GM23338 (cell line): ENCODE measurements around the gene RUSC2.

Experiments
- CREB1 ChIP-seq: fragments of 250-450 bp; sonication (Bioruptor Pico); IDR thresholded peaks from 2 replicates; pipeline ENCODE4 v1.5.0; 2020; ENCODE audit warnings: low read depth, mild to moderate bottlenecking, moderate library complexity
- EZH2 ChIP-seq: fragments of 200-600 bp; sonication (generic); IDR thresholded peaks from one replicate; pipeline ENCODE4 v1.8.0; 2017; ENCODE audit warnings: antibody characterized with exemption, mild to moderate bottlenecking, low read depth; ENCODE audit not compliant: unreplicated experiment
- EZH2phosphoT487 ChIP-seq: fragments of 200-600 bp; sonication (generic); IDR thresholded peaks from one replicate; pipeline ENCODE4 v1.8.1; 2018; ENCODE audit warnings: antibody characterized with exemption; ENCODE audit not compliant: unreplicated experiment
- NANOG ChIP-seq: IDR thresholded peaks from 2 replicates; pipeline ENCODE4 v1.6.1; 2016; ENCODE audit warnings: antibody characterized with exemption, borderline replicate concordance
- POLR2AphosphoS5 ChIP-seq: IDR thresholded peaks from 2 replicates; pipeline ENCODE4 v1.6.1; 2016; ENCODE audit warnings: antibody characterized with exemption, low read depth
- STAT1 ChIP-seq: IDR thresholded peaks from one replicate; pipeline ENCODE4 v1.6.1; 2016; ENCODE audit warnings: antibody characterized with exemption; ENCODE audit not compliant: unreplicated experiment
- ZNF462 ChIP-seq: fragments of 250-450 bp; sonication (Bioruptor Pico); IDR thresholded peaks from 2 replicates; pipeline ENCODE4 v1.5.0; 2020; ENCODE audit warnings: mild to moderate bottlenecking, moderate library complexity
- TF ChIP-seq, protein P1 (sequence below), 2 experiments: fragments of 200-600 bp in 1 of 2; sonication (generic) in 1 of 2; conservative IDR thresholded peaks; 2 replicates each; pipeline versions ENCODE4 v1.5.1 to v1.6.1; 2016 to 2017; ENCODE audit warnings: antibody characterized with exemption in 2 of 2, low read depth in 2 of 2, mild to moderate bottlenecking in 2 of 2, moderate library complexity in 1 of 2

GRCh38 chr9:35484406-35484805 is 5.5 kb upstream of the RUSC2 start:
- TF ChIP-seq STAT1 (no peak), EZH2 (no peak), CREB1 (no peak), EZH2phosphoT487 (no peak), NANOG (no peak), POLR2AphosphoS5 (no peak), ZNF462 (no peak)
- TF ChIP-seq, protein P1, sequence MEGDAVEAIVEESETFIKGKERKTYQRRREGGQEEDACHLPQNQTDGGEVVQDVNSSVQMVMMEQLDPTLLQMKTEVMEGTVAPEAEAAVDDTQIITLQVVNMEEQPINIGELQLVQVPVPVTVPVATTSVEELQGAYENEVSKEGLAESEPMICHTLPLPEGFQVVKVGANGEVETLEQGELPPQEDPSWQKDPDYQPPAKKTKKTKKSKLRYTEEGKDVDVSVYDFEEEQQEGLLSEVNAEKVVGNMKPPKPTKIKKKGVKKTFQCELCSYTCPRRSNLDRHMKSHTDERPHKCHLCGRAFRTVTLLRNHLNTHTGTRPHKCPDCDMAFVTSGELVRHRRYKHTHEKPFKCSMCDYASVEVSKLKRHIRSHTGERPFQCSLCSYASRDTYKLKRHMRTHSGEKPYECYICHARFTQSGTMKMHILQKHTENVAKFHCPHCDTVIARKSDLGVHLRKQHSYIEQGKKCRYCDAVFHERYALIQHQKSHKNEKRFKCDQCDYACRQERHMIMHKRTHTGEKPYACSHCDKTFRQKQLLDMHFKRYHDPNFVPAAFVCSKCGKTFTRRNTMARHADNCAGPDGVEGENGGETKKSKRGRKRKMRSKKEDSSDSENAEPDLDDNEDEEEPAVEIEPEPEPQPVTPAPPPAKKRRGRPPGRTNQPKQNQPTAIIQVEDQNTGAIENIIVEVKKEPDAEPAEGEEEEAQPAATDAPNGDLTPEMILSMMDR (conservative IDR thresholded peaks at IDR 0.05; ENCODE audit: low read depth in 2 of 2), result no peak
